ENCODE measurements around the gene PTPRH.
"Not testable (repeated sequence)": the region's sequence is repeated elsewhere in the genome, so short reads cannot be mapped to it uniquely, and the experiment has no call there.

Gene PTPRH

DNA sequence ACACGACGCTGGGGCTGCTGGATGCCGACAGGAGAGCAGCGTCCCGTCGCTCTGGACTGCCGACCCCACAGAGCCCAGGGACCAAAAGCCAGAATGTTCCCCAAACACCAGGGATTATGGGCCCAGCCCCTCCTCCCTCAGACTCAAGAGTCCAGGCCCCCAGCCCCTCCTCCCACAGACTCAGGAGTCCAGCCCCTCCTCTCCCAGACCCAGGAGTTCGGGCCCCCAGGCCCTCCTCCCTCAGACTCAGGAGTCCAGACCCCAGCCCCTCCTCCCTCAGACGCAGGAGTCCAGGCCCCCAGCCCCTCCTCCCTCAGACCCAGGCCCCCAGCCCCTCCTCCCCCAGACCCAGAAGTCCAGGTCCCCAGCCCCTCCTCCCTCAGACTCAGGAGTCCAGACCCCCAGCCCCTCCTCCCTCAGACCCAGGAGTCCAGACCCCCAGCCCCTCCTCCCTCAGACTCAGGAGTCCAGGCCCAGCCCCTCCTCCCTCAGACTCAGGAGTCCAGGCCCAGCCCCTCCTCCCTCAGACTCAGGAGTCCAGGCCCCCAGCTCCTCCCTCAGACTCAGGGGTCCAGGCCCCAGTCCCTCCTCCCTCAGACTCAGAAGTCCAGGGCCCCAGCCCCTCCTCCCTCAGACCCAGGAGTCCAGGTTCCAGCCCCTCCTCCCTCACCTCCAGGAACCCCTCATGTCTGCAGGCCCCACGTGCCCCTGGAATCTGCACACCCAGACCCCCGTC is 15.5 kb upstream of the PTPRH start:
- H3K27me3 Mint-ChIP-seq (ENCODE audit: low read depth); H3K27ac Mint-ChIP-seq; H3K4me3 Mint-ChIP-seq; H3K9me3 Mint-ChIP-seq; H3K4me1 Mint-ChIP-seq (ENCODE audit: low read depth): not testable (repeated sequence)
- H3K36me3 Mint-ChIP-seq (ENCODE audit: low read depth): peaks cover 25% of the 10 kb centered on the region

DNA sequence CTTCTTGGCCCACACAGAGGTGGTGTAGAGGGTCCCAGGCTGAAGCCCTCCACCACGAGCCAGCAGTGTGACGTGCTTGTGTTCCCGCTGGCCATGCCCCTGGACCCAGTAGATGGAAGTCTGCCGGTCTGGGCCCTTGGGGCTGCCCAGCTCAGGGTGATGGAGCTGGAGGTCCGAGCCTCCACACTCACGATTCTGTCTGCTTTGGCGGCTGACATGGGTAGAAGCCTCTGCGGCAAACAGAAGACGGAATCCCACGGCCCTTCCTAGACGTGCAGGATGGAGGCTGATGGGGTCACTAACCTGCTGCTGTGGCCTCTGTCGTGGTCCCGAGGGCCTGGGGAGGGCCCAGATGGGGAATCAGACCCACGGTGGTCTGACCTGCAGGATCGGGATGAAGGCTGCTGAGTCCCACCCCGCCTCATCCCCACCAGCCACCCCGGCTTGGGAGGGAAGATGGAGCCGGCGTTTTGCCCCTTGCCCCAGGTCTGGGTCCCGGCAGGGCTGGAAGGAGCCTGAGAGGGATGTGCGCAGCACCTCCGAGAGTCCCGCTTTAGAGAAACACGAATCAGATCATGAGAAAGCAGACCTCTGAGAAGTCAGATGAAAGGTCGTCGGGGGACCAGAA is 14.9 kb upstream of the PTPRH start:
- Mint-ChIP-seq H3K27ac (no peak overlapping the region), H3K4me1 (ENCODE audit: low read depth) (no peaks in the 10 kb centered on the region), H3K27me3 (ENCODE audit: low read depth) (no peaks in the 10 kb centered on the region), H3K36me3 (ENCODE audit: low read depth) (peaks cover 25% of the 10 kb centered on the region), H3K4me3 (no peak overlapping the region), H3K9me3 (no peaks in the 10 kb centered on the region)

DNA sequence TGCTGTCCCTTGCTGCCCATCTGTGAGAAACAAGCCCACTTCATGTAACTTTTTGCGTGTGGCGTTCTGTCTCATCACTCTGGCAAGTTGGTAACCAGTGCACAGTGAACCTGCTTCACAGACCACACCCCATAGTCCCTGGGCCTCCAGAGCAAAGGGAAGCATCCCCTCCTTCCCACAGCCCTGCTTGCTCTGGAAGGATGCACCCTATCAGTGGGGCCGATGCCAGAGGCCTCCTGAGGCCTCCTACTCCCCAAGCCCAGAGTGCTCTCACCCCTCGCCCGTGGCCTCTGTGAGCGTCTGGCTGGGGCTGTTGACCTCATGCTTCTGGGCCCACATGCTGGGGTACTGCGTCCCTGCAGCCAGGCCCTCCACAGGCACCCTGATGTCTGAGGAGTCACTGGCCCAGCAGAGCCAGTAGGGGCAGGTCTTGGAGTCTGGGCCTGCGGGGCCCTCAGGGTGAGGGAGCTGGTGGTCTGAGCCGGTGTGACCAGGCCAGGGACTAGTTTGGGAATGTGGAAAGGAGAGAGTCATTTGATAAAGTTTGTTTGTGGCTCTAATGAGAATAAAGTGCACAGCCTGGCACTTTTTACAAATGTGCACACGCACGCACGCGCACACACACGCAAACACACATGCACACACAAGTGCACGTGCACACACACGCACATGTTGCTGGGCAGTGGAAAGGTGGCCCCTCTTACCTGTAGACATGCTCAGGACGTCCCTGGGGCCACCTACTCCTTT is 14.2 kb upstream of the PTPRH start:
- no peak overlapping the region for H3K27ac Mint-ChIP-seq
- H3K4me1 Mint-ChIP-seq (ENCODE audit: low read depth): no peaks in the 10 kb centered on the region
- H3K36me3 Mint-ChIP-seq (ENCODE audit: low read depth): peaks cover 25% of the 10 kb centered on the region
- H3K4me3 Mint-ChIP-seq: no peak overlapping the region
- H3K9me3 Mint-ChIP-seq: no peaks in the 10 kb centered on the region
- no peaks in the 10 kb centered on the region for H3K27me3 Mint-ChIP-seq (ENCODE audit: low read depth)

DNA sequence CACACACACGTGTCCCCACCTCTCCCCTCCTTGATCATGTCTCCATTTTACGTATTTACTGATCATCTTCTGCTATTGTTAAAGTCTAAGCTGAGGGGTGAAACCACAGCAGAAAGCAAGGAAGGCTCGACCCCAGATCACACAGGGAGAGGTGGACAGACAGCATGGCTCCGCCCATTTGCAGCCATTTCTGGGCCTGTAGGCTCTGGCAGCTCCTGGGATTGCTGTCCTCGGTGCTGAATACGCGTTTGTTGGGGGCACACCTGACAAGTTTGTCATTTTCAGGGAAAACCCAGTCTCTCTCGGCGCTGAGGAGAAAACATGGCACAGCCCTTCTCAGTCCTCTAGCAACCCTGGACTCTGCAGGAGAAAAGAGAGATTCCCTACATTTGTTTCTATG is 11.2 kb upstream of the PTPRH start:
- peaks cover 6% of the 10 kb centered on the region for H3K27me3 Mint-ChIP-seq (ENCODE audit: low read depth)
- H3K4me3 Mint-ChIP-seq: no peak overlapping the region
- peaks cover 16% of the 10 kb centered on the region for H3K36me3 Mint-ChIP-seq (ENCODE audit: low read depth)
- H3K27ac Mint-ChIP-seq: no peak overlapping the region
- H3K4me1 Mint-ChIP-seq (ENCODE audit: low read depth): peaks cover 9% of the 10 kb centered on the region
- H3K9me3 Mint-ChIP-seq: peaks cover 4% of the 10 kb centered on the region

DNA sequence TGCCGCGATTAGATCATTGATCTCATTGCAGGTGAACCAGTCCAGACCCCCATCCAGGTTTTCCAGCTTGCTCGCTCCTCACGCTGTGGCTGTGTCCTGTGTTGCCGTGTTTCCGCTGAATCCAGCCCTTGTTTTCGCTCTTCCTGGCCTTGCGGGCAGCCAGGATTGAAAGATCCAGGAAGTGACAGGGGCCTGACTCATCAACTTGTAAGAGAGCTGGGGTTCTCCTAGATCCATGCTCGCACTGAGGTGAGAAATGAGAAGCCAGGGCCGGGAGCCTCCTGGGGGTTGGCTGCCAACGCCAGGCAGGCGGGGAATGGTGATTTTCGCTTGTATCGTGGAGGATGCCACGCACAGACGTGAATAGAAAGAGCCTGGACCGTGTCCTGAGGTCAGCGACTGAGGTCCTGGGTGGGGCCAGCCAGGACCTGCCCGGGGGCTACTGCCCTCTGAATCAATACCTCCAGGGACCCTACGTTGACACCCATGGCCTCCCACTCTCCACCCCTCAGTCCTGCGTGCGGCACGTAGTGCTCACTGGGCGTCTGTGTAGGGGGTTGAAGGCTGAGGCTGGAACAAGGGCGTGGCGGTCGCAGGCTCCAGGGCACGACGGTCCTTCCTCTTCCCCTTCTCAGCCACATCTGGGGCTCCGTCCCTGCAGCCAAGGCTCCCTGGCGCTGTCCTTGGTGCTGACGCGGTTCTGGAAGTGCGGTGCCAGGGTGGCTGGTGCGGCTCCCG is 7.3 kb upstream of the PTPRH start:
- Mint-ChIP-seq H3K27me3 (ENCODE audit: low read depth) (peaks cover 8% of the 10 kb centered on the region), H3K4me3 (peak overlapping the region; percentile 52), H3K27ac (peak overlapping the region; percentile 63)

DNA sequence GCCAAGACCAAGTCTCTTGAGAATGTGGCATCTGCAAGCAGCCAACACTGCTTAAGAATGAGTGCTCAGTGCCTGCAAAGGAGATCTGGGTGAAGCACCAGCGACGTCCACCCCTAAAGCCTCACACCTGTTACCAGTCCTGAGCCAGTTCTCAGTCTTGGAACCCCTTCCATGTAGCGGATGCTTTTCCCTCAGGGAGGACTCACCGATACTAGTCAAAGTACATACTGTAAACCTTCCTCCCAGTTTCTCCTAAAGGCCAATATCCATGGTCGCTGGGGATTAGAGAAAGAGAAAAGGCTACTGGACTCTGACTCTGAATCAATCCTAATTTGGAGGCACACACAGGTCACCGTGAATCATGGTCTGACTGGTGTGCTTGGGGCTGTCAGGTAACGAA is 4.2 kb upstream of the PTPRH start:
- Mint-ChIP-seq H3K27me3 (ENCODE audit: low read depth) (peaks cover 15% of the 10 kb centered on the region), H3K36me3 (ENCODE audit: low read depth) (no peaks in the 10 kb centered on the region), H3K4me3 (no peak overlapping the region), H3K27ac (no peak overlapping the region), H3K4me1 (ENCODE audit: low read depth) (peaks cover 9% of the 10 kb centered on the region), H3K9me3 (peaks cover 9% of the 10 kb centered on the region)

More for the DNA sequence above, 7.3 kb upstream of the PTPRH start:
- H3K36me3 Mint-ChIP-seq (ENCODE audit: low read depth): peaks cover 12% of the 10 kb centered on the region
- H3K9me3 Mint-ChIP-seq: peaks cover 9% of the 10 kb centered on the region
- H3K4me1 Mint-ChIP-seq (ENCODE audit: low read depth): peaks cover 9% of the 10 kb centered on the region

DNA sequence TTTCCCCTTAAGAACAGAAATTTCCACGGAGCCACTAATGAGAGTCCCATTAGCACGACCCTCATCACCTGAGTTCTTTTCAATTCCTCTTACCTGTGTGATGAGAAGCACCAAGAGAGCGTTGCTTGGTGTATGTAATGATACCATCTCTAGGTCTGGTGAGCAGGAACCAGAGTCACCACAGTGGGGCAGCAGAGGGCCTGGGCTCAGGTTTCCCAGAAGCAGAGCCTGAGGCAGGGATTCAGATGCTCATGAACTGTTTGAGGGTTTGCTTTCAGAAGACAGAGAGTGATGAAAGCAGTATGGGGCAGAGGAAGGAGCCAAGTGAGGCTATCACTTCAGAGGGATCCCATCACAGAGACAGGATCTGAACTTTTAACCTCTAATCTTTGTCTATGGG is 3.1 kb upstream of the PTPRH start:
- H3K27me3 Mint-ChIP-seq (ENCODE audit: low read depth): peaks cover 15% of the 10 kb centered on the region
- peaks cover 9% of the 10 kb centered on the region for H3K9me3 Mint-ChIP-seq
- no peaks in the 10 kb centered on the region for H3K36me3 Mint-ChIP-seq (ENCODE audit: low read depth)
- peaks cover 9% of the 10 kb centered on the region for H3K4me1 Mint-ChIP-seq (ENCODE audit: low read depth)
- H3K27ac Mint-ChIP-seq: no peak overlapping the region
- no peak overlapping the region for H3K4me3 Mint-ChIP-seq

DNA sequence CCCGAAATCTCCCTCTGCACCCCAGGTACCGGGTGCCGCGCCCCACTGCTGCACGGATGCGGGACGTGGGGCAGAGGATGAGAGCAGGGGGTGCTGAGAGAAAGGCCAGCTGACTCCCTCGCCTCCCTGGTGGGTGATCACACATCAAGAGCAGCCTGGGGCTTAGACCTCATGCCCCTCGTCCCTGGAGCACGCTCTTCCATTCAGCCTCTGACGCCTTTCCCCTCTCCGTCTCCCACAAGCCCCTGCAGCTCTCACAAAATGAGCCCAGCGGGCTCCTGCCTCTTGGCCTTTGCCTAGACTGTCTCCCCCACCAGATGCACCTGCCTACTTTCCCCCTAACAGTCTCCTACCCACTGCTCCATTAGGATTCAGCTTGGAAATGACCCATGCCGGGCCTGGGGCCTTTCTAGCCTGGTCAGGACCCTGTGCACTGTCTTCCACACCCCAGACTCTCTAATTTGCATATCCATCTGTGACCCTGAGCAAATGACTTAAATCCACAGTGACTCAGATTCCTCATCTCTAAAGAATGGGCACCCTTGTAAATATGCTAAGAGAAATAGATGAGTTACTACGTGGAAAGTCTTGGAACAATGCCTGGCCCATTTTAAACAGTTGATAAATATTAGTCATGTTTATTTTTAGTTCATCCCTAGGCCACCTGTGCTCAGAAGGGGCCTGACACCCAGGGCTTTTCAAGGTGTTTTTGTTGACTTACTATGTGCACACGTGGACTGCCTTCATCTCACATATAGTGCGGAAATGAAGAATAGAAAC is 582 bp upstream of the PTPRH start:
- H3K27me3 Mint-ChIP-seq (ENCODE audit: low read depth): peaks cover 11% of the 10 kb centered on the region
- no peak overlapping the region for H3K4me3 Mint-ChIP-seq
- peaks cover 2% of the 10 kb centered on the region for H3K4me1 Mint-ChIP-seq (ENCODE audit: low read depth)
- H3K36me3 Mint-ChIP-seq (ENCODE audit: low read depth): no peaks in the 10 kb centered on the region
- no peak overlapping the region for H3K27ac Mint-ChIP-seq
- H3K9me3 Mint-ChIP-seq: peaks cover 5% of the 10 kb centered on the region

DNA sequence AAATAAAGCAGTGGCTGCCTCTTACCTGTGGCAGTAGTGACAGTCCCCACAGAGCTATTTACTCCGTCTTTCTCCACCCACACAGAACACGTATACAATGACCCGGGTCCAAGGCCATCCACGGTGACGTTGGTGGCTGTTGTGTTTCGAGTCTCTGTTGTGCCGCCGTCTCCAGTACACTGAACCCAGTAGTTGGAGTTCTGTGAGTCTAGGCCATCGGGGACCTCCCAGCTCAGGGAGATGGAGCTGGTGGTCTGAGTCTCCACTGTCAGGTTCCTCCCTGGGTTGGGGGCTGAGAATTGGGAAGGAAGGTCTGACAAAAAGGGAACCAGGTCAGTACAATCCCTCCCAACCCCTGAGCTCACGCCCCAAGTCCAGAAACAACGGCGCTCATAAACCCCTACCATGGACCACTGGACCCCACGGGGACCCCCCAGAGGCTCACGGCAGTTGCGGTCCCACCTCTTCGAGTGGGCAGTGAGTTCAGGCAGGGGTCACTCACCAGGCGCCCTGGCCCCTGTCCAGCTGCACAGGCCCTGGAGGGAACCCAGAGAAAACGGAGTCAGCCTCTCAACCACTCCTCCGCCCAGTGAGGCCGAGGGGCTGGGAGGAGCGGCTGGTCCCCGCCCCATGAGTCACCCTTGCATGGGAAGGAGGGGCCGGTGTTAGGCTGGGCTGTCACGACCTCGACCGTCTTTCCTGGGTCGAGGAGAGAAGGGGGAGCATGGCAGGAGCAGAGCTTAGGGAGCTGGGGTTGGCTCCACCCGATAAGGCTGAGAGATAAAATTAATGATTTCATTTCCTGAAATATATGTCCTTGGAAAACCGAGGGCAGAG is 2.4 kb downstream of the PTPRH start:
- no peaks in the 10 kb centered on the region for H3K36me3 Mint-ChIP-seq (ENCODE audit: low read depth)
- H3K9me3 Mint-ChIP-seq: no peaks in the 10 kb centered on the region
- H3K4me1 Mint-ChIP-seq (ENCODE audit: low read depth): peaks cover 2% of the 10 kb centered on the region
- H3K27ac Mint-ChIP-seq: no peak overlapping the region
- peak overlapping the region; percentile 11 for H3K4me3 Mint-ChIP-seq
- peaks cover 18% of the 10 kb centered on the region for H3K27me3 Mint-ChIP-seq (ENCODE audit: low read depth)

DNA sequence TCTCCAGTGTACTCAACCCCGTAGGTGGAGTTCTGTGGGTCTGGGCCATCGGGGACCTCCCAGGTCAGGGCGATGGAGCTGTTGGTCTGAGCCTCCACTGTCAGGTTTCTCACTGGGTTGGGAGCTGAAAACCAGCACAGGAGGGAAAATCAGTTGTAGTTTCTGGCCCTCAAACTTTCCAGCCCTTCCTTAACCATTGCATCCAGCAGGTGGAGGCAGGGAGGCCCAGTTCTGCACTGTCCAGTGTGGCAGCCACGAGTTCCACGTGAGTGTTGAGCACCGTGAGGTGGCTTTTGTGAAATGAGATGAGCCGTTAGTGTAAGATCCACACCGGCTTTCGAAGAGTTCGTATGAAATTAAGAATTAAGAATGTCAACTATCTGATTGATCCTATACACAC is 7.1 kb downstream of the PTPRH start:
- H3K9me3 Mint-ChIP-seq; H3K36me3 Mint-ChIP-seq (ENCODE audit: low read depth); H3K27ac Mint-ChIP-seq; H3K4me1 Mint-ChIP-seq (ENCODE audit: low read depth); H3K4me3 Mint-ChIP-seq: not testable (repeated sequence)
- H3K27me3 Mint-ChIP-seq (ENCODE audit: low read depth): peaks cover 16% of the 10 kb centered on the region

DNA sequence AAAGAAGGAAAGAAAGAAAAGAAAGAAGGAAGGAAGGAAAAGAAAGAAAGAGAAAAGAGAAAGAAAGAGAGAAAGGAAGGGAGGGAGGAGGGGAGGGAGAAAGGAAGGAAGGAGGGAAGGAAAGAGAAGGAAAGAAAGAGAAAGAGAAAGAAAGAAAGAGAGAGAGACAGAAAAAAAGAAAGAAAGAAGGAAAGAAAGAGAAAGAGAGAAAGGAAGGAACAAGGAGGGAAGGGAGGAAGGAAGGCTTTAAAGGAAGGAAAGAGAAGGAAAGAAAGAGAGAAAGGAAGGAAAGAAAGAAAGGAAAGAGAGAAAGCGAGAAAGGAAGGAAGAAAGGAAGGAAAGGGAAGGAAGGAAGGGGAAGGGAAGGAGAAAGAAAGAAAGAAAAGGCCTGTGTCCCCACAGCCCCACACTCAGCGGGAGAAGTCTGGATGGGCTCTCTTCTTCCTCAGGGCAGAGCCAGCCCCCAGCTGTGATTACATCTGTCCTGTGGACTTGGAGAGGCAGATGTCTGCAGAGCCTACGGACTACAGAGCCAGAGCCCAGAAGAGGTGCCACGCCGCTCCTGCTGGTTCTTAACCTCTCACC is 9.6 kb downstream of the PTPRH start:
- no peak overlapping the region for H3K27ac Mint-ChIP-seq
- peaks cover 1% of the 10 kb centered on the region for H3K4me1 Mint-ChIP-seq (ENCODE audit: low read depth)
- peaks cover 14% of the 10 kb centered on the region for H3K27me3 Mint-ChIP-seq (ENCODE audit: low read depth)
- H3K4me3 Mint-ChIP-seq: no peak overlapping the region
- no peaks in the 10 kb centered on the region for H3K36me3 Mint-ChIP-seq (ENCODE audit: low read depth)
- no peaks in the 10 kb centered on the region for H3K9me3 Mint-ChIP-seq

DNA sequence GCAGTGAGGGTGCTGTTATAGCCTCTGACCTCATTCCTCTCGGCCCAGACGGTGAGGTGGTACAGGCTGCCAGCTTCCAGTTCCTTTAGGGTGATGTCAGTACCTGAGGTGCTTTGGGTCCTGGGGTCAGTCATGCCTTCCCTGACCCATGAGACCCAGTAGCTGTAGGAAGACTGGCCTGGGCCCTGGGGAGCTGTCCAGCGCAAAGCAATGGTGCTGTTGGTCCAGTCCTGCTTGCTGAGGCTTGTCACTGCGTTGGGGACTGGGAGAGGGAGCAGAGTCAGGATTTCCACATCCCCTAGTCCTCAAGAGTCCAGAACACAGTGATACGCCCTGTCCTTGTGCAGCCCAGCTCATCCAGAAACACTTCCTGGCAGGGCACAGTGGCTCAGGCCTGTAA is 10.7 kb downstream of the PTPRH start:
- no peak overlapping the region for H3K4me3 Mint-ChIP-seq

DNA sequence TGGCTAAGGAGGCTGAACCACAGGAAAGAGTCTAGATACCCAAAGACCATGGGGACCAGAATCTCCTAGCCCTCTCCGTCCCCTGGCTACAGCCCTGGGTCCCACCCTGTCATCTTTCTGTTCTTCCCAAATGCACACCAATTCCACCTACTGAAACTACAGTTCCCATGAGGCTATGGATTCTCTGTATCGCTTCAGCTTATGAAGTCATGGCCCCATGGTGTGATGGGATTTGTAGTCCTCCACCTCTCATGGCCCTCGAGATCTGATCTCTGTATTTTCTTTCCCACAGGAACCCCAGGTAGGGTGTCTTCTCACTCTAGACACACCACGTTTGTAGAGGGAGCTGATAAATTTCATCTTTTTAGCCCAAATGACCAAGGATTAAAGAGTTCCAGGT is 11.8 kb downstream of the PTPRH start:
- H3K27ac Mint-ChIP-seq: no peak overlapping the region
- H3K9me3 Mint-ChIP-seq: no peaks in the 10 kb centered on the region
- peaks cover 1% of the 10 kb centered on the region for H3K4me1 Mint-ChIP-seq (ENCODE audit: low read depth)
- no peaks in the 10 kb centered on the region for H3K36me3 Mint-ChIP-seq (ENCODE audit: low read depth)
- no peak overlapping the region for H3K4me3 Mint-ChIP-seq
- peaks cover 7% of the 10 kb centered on the region for H3K27me3 Mint-ChIP-seq (ENCODE audit: low read depth)

More for the DNA sequence above, 10.7 kb downstream of the PTPRH start:
- H3K27ac Mint-ChIP-seq: no peak overlapping the region
- H3K36me3 Mint-ChIP-seq (ENCODE audit: low read depth): no peaks in the 10 kb centered on the region
- no peaks in the 10 kb centered on the region for H3K9me3 Mint-ChIP-seq
- H3K4me1 Mint-ChIP-seq (ENCODE audit: low read depth): peaks cover 1% of the 10 kb centered on the region
- H3K27me3 Mint-ChIP-seq (ENCODE audit: low read depth): peaks cover 12% of the 10 kb centered on the region
